ENCODE data around the gene ANAPC7.
"Not testable (repeated sequence)": the region's sequence is repeated elsewhere in the genome, so short reads cannot be mapped to it uniquely, and the experiment has no call there.

Gene ANAPC7

GRCh38 chr12:110345963-110346362, 57.5 kb downstream of the ANAPC7 start:
- no peak for DNase-seq

- DNase-seq, result no peak
Observed at GRCh38 chr12:110345176-110345661, 58.3 kb downstream of the ANAPC7 start.

GRCh38 chr12:110344657-110345056, 58.9 kb downstream of the ANAPC7 start:
- DNase-seq, result no peak

GRCh38 chr12:110343736-110344555, 59.6 kb downstream of the ANAPC7 start:
- DNase-seq, result no peak

DNA sequence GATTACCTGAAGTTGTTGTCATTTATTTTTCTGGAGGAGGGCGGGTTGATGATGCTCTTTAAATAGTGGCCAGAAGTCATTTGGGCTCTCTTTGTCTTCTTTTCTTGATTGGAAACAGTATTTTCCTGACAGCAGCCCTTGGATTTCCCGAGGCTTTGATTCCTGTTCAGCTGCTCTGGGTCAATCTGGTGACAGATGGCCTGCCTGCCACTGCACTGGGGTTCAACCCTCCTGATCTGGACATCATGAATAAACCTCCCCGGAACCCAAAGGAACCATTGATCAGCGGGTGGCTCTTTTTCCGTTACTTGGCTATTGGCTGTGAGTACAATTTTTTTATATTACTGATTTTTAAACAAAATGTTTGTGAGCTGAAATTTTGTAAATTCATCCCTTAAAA, 60.4 kb downstream of the ANAPC7 start:
- no peak for DNase-seq

DNA sequence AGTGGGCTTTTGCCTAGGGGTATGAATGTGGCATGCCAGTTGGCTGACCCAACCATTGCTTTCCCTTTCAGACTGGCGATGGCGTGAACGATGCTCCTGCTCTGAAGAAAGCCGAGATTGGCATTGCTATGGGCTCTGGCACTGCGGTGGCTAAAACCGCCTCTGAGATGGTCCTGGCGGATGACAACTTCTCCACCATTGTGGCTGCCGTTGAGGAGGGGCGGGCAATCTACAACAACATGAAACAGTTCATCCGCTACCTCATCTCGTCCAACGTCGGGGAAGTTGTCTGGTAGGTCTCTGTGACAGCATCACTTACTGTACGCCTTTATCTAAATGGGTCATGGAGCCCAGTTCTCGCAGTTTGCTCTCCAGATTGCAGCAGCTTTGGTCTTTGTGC, 61.4 kb downstream of the ANAPC7 start:
- no peak for DNase-seq

- no peak for DNase-seq
Observed at GRCh38 chr12:110340706-110341105, 62.8 kb downstream of the ANAPC7 start.

DNA sequence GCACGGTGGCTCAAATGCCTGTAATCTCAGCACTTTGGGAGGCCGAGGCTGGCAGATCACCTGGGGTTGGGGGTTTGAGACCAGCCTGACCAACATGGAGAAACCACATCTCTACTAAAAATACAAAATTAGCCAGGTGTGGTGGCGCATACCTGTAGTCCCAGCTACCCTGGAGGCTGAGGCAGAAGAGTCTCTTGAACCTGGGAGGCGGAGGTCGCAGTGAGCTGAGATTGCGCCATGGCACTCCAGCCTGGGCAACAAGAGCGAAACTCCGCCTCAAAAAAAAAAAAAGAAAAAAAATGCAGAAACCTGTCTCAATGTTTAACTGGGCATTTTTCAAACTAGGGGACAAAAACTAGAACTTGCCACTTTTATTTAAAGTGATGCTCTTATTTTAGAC, 63.2 kb downstream of the ANAPC7 start:
- DNase-seq, result not testable (repeated sequence)

GRCh38 chr12:110339184-110339952, 64.1 kb downstream of the ANAPC7 start:
- no peak for DNase-seq

DNA sequence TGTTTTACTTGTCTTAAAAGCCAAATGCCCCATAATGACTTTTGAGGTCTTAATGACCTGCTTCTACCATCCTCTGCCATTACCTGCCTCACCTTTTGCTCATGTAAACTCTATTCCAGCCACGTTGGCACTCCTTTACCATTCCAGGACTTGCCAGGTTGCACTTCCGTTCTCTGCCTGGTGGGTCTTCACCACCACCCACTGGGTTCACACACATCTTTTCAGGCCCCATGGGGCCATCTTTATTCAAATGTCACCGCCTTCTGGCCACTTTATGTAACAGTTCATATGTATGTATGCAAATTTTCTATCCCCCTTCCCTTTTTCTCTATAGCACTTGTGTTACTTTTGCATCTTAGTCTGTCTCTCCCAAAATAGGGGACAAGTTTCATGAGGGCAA, 64.8 kb downstream of the ANAPC7 start:
- DNase-seq, result peak; percentile 29

DNA sequence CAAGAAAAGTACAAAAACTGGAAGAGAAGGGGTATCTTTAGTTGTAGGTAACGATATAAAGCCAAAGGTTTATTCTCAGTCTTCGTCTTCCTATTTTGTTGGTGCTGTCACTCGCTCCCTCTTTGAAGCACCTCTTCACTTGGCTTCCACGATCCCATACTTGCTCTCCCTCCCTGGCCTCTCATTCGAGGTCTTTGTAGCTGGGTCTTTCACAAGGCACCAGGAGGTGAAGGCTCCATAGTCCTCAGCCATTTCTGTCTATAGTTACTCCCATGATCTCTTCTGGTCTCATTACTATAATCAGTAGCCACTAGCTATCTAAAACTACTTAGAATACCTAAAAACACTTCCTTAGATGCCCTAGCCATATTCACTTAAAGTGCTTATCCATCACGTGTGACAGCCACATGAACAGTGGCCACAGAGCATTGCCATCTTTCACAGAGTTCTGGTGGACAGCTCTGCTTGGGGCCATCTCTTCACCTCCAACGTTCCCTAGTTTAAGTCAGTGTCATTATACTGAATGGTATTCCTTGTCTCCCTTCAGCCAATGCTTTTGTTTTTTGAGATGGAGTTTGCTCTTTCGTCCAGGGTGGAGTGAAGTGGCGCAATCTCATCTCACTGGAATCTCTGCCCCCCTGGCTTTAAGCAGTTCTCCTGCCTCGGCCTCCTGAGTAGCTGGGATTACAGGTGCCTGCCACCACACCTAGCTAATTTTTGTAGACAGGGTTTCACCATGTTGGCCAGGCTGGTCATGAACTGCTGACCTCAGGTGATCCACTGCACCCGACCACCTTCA, 65.4 kb downstream of the ANAPC7 start:
- no peak for DNase-seq

GRCh38 chr12:110335481-110336045, 67.9 kb downstream of the ANAPC7 start:
- no peak for DNase-seq

DNA sequence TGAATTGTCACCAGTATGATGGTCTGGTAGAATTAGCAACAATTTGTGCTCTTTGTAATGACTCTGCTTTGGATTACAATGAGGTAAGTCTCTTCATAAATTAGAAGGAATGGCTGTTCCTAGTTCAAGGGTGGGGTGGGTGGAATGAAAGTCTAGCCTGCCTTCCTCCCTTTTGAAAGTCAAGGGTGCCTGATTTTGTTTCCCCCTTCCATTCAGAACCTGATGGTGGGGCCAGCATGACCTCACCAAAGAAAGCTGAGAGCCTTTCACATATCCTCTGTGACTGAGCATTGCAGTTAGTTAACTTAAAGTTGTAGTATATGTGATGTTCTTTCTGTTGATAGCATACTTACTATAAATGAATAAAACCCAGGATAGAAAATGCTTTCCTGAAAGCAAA, 70.3 kb downstream of the ANAPC7 start:
- no peak for DNase-seq

- DNase-seq, result no peak
Observed at GRCh38 chr12:110330544-110330943, 73.0 kb downstream of the ANAPC7 start.

- no peak for DNase-seq
Observed at GRCh38 chr12:110330124-110330523, 73.4 kb downstream of the ANAPC7 start.

DNA sequence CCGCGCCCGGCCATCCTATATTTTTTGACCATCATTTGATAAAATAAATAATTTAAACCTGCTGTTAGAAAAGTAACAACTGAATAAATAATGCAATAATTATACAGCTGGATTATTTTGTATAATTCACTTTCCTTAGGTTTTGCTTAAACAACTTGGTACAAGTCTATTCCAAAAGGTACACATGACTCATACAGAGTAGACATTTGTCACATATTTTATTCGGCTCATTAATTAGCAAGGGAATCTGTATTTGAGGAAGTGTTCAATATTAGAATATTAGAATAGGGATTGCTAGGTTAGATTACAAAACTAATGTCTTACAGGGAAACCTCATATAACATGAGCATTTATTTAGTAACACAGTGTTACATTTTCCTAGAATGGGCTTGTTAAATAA, 73.8 kb downstream of the ANAPC7 start:
- no peak for DNase-seq
